H1 (cell line): ENCODE results near the gene CUL9. TPM values are rescaled to one million over a fixed set of nuclear protein-coding genes. Genes with fewer than 3 reads are reported as not detected.

Source experiments
- ASH2L ChIP-seq: fragments of 200-600, 300-600 bp; sonication (generic); IDR thresholded peaks from one replicate; pipeline ENCODE4 v1.7.1; 2017; ENCODE audit warnings: low read length
- CHD7 ChIP-seq: fragments of 300-600 bp; sonication (generic); IDR thresholded peaks from 2 replicates; pipeline ENCODE4 v1.7.1; 2012; ENCODE audit warnings: low read length, moderate library complexity, mild to moderate bottlenecking, inconsistent platforms; ENCODE audit not compliant: insufficient replicate concordance
- polyA plus RNA-seq, 7 experiments: library from polyadenylated mRNA; depleted of rRNA in 3 of 7; stranded (reverse) in 5 of 7; unstranded in 2 of 7; fragments of >200 nt in 5 of 7; fragments of 200-250 nt in 2 of 7; gene quantifications; 1 replicate in 5 of 7; 2 replicates in 1 of 7; 4 replicates in 1 of 7; pipeline versions ENCODE4 v1.2.1 to v1.2.3, GENCODE V29; 2011 to 2013; ENCODE audit warnings: missing spikeins in 2 of 7, mixed read lengths in 2 of 7
- total RNA-seq: library from RNA; stranded (reverse); fragmentation: NEBNext Ultra II Directional; extraction: Animal tissue kit (Norgen Biotek cat#: 25700); gene quantifications from 2 replicates; pipeline ENCODE4 v1.2.1, GENCODE V29; 2021

Gene CUL9
- total and polyA plus RNA-seq, 2 of the 8 experiments (the other 6 are each of a cell fraction or from before 2014, with no cell fraction given) = 7.7 to 9.8 TPM

- TF ChIP-seq CHD7 (no peak), ASH2L (no peak)
Observed at GRCh38 chr6:43226192-43226851, 44.3 kb downstream of the CUL9 start (continued).
